ENCODE data around the gene DAAM1.

Gene DAAM1

DNA sequence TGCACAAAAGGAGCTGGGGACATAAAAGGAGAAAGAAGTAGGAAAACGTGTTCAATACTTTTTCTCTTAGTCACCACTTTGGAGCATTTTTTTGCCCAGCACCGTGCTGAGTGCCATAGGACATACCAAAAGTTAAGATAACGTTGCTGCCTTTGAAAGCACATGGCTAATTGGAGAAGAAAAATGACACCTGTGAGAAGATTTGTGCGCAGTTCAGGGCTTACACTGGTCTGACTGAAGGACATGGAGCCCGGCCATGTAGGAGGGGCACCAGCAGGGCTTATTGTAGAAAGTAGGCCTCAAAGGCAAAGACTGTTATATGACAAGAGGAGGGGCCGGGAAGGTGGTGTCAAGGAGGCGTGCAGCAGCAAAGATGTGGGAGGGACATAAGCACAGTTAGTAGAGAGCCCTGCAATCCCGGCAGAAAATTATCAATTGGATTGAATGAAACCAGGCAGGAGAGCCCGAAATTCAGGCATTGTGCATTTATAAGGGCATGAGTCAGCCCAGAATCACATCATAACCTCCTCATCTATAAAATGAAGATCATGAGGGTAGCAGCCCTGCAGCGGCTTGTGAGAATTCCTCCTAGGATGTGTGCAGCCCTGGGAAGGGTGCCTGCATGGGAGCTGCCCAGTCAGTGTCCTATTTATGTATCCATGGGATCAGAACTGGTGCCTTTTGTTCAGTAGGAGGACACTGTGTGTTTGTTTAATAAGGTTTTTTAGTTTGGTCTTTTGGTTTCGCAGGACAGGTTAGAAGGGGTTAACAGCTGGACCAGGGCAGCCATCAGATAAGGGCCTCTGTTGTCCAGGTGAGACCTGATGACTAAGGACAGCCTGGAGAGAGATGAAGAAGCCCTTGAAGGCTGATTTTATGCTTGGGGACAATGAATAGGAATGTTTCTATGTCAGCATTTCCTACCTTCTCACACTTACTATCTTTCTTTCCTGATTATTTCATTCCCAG is 154.3 kb downstream of the DAAM1 start:
- Histone ChIP-seq H3K9me3 (ENCODE audit: control insufficient read depth, low read length) (no peaks in the 10 kb centered on the region), H3K4me1 (ENCODE audit: control insufficient read depth, insufficient read depth, low read length) (no peaks in the 10 kb centered on the region), H3K9ac (ENCODE audit: low read length) (no peak overlapping the region), H3K36me3 (ENCODE audit: control insufficient read depth, insufficient read depth, low read length) (peaks cover under 1% of the 10 kb centered on the region), H3K27me3 (ENCODE audit: control insufficient read depth, insufficient read depth, low read length) (no peaks in the 10 kb centered on the region), H3K4me3 (ENCODE audit: low read length) (no peak overlapping the region)

DNA sequence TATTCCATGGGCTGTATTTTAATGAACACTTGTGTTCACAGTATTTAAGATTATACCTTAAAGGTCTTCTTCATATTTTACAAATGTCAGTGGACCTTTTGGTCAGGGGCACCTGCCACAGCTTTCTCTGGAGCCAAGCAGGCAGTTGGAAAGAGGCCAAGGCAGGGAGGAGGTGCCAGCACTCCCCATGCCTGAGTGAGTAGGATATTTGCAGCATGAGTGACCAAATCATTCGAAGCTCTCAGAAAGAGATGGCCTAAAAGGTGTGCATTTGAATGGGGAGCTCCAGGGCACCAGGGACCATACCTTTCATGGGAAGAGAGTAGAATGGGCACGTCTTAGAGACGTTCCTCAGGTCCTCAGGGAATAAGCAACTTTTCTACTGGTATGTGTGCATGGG is 155.1 kb downstream of the DAAM1 start:
- no peaks in the 10 kb centered on the region for H3K9me3 ChIP-seq (ENCODE audit: control insufficient read depth, low read length)
- no peak overlapping the region for H3K9ac ChIP-seq (ENCODE audit: low read length)
- H3K4me3 ChIP-seq (ENCODE audit: low read length), result no peak overlapping the region
- no peaks in the 10 kb centered on the region for H3K27me3 ChIP-seq (ENCODE audit: control insufficient read depth, insufficient read depth, low read length)
- no peaks in the 10 kb centered on the region for H3K4me1 ChIP-seq (ENCODE audit: control insufficient read depth, insufficient read depth, low read length)
- peaks cover 6% of the 10 kb centered on the region for H3K36me3 ChIP-seq (ENCODE audit: control insufficient read depth, insufficient read depth, low read length)

DNA sequence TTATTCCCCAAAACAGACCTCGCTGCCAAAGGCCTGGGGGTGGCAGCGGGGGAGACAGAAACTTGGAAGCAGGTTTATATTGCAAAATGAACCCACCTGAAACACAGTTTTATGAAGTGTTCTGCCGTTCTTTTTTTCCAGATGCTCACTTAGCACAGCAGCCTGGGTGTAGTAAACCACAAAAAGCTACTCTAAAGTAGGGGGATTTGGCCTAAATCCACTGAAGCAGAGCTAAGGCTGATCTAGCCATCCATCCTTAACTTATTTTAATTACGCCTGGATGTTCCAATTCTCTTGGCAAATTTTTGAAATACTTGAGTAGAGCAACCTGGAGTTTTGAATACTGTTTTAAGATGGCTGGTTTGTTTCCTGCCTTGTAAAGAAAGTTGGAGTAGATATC is 155.5 kb downstream of the DAAM1 start:
- Histone ChIP-seq H3K9me3 (ENCODE audit: control insufficient read depth, low read length) (no peaks in the 10 kb centered on the region), H3K4me3 (ENCODE audit: low read length) (no peak overlapping the region), H3K27me3 (ENCODE audit: control insufficient read depth, insufficient read depth, low read length) (no peaks in the 10 kb centered on the region), H3K4me1 (ENCODE audit: control insufficient read depth, insufficient read depth, low read length) (no peaks in the 10 kb centered on the region), H3K36me3 (ENCODE audit: control insufficient read depth, insufficient read depth, low read length) (peaks cover 6% of the 10 kb centered on the region), H3K9ac (ENCODE audit: low read length) (no peak overlapping the region)

DNA sequence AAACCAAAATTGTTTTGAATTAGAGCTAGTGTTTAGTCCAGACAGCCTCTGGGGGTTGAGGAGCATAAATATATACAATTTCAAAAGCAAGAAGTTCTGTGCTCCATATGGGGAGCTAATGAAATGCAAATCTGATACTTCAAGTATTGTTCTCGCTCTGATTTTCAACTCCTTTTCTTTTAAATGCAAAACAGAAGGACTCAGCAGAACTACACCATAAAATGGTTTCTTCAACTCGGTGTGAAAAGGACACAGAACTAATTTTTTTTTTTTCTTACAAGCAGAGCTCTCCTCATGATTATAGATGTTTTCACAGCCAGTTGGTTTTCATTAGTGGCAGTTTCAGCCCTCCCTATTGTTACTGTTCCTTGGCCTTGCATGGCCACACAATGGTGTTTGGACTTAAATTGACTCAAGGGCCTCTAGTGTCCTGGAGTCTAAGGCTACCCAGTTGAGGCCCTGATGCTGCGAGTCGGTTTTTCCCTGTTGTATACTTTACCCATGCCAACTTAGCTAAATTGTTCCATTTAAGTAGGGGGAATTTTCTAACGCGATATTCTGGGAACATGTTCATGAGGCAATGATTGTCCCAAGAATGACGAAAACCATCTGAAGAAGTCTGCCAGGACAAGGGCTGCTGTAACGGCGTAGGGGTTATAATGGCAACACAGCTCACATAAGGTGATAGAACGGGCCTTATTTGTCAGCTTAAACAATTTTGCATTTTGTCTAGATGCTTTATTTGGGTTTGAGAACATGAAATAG is 156.4 kb downstream of the DAAM1 start:
- H3K9ac ChIP-seq (ENCODE audit: low read length), result no peak overlapping the region
- H3K4me3 ChIP-seq (ENCODE audit: low read length), result no peak overlapping the region
- H3K27me3 ChIP-seq (ENCODE audit: control insufficient read depth, insufficient read depth, low read length), result no peaks in the 10 kb centered on the region
- H3K36me3 ChIP-seq (ENCODE audit: control insufficient read depth, insufficient read depth, low read length), result peaks cover 6% of the 10 kb centered on the region
- no peaks in the 10 kb centered on the region for H3K9me3 ChIP-seq (ENCODE audit: control insufficient read depth, low read length)
- H3K4me1 ChIP-seq (ENCODE audit: control insufficient read depth, insufficient read depth, low read length), result no peaks in the 10 kb centered on the region

DNA sequence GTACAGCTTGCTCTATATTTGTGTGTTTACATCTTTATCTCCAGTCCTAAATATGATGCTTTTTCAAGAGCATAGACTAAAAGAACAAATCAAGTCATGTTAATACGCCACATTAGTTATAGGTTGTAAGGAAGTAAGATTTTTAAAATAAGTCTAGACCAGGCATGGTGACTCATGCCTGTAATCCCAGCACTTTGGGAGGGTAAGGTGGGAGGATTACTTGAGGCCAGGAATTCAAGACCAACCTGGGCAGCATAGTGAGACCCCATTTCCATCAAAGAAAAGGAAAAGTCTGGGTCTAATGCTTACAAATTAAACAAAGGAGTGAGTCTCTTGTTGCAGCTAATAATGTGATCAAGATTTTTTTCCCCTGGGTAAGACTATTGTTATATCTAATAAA is 157.9 kb downstream of the DAAM1 start:
- Histone ChIP-seq H3K9me3 (ENCODE audit: control insufficient read depth, low read length) (no peaks in the 10 kb centered on the region), H3K4me1 (ENCODE audit: control insufficient read depth, insufficient read depth, low read length) (no peaks in the 10 kb centered on the region)

DNA sequence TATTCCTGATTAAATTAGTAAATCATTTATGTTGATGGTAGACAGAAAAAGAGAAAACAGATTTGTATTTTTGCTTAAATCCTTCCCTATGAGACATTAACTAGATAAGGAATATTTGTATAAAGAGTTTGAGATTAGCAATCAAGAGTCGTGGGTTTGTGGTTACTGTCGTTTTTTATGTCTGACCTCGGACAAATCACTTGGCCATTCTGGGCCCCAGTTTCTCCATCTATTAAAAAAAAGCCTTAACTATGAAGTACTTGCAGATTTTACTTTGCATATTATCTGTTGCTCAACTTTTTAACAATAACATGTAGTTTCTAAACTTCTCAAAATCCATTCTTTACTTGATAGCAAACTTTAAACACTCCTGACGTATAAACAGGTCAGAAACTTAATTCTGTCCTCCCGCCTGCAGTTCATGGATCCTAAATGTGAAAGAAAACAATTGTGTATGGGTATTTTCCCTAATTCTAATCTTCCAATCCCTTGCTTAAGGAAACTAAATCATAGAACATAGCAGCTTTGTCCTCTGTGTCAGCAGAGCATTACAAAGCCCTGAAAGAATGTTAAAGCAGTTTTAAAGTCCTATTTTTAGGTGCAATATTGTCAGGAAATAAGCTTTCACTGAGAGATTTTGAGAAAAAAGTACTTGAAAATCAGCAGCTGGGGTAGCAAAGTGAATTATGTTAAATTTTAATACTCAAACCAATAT is 158.5 kb downstream of the DAAM1 start:
- Histone ChIP-seq H3K4me1 (ENCODE audit: control insufficient read depth, insufficient read depth, low read length) (no peaks in the 10 kb centered on the region), H3K4me3 (ENCODE audit: low read length) (no peak overlapping the region), H3K9me3 (ENCODE audit: control insufficient read depth, low read length) (no peaks in the 10 kb centered on the region), H3K27me3 (ENCODE audit: control insufficient read depth, insufficient read depth, low read length) (no peaks in the 10 kb centered on the region), H3K36me3 (ENCODE audit: control insufficient read depth, insufficient read depth, low read length) (peaks cover 6% of the 10 kb centered on the region), H3K9ac (ENCODE audit: low read length) (no peak overlapping the region)

More for the DNA sequence above, 157.9 kb downstream of the DAAM1 start:
- Histone ChIP-seq H3K27me3 (ENCODE audit: control insufficient read depth, insufficient read depth, low read length) (no peaks in the 10 kb centered on the region), H3K36me3 (ENCODE audit: control insufficient read depth, insufficient read depth, low read length) (peaks cover 6% of the 10 kb centered on the region), H3K9ac (ENCODE audit: low read length) (no peak overlapping the region), H3K4me3 (ENCODE audit: low read length) (no peak overlapping the region)

DNA sequence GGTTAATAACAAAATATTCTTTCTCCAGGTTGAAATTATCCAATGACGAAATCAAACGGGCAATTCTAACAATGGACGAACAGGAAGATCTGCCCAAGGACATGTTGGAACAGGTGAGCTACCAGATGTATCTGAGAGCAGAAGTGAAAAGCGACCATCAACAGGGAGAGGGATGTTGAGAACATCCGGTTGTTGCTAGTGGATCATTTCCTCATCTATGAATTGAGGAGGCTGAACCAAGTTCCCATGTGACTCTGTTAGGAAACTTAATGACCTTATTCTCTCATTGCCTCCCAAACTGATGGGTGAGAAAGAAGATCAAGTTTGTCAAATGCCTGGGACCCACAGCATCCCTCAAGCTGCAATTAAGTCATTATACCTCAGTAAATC is 159.0 kb downstream of the DAAM1 start:
- Histone ChIP-seq H3K9me3 (ENCODE audit: control insufficient read depth, low read length) (no peaks in the 10 kb centered on the region), H3K4me1 (ENCODE audit: control insufficient read depth, insufficient read depth, low read length) (no peaks in the 10 kb centered on the region), H3K36me3 (ENCODE audit: control insufficient read depth, insufficient read depth, low read length) (peaks cover 6% of the 10 kb centered on the region), H3K4me3 (ENCODE audit: low read length) (no peak overlapping the region), H3K27me3 (ENCODE audit: control insufficient read depth, insufficient read depth, low read length) (no peaks in the 10 kb centered on the region), H3K9ac (ENCODE audit: low read length) (no peak overlapping the region)

DNA sequence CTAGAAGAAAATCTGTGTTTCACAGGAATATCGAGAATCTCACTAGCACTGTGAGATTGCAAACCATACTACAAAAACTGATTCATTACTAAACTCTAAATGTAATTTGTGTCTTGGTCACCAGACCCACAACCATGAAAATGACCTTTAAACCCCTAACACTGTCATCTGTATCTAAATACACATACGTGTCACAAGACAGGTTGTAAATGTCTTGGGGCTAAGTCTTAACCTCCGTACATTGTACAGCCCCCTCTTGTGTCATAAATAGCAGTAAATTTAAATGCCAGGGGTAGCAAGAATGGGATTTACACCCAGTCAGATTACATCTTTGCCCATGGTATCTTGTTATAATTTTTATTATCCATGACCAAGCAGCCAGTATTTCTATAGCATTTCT is 159.4 kb downstream of the DAAM1 start:
- no peaks in the 10 kb centered on the region for H3K27me3 ChIP-seq (ENCODE audit: control insufficient read depth, insufficient read depth, low read length)
- no peak overlapping the region for H3K4me3 ChIP-seq (ENCODE audit: low read length)
- H3K9me3 ChIP-seq (ENCODE audit: control insufficient read depth, low read length), result no peaks in the 10 kb centered on the region
- peaks cover 6% of the 10 kb centered on the region for H3K36me3 ChIP-seq (ENCODE audit: control insufficient read depth, insufficient read depth, low read length)
- no peaks in the 10 kb centered on the region for H3K4me1 ChIP-seq (ENCODE audit: control insufficient read depth, insufficient read depth, low read length)
- no peak overlapping the region for H3K9ac ChIP-seq (ENCODE audit: low read length)

DNA sequence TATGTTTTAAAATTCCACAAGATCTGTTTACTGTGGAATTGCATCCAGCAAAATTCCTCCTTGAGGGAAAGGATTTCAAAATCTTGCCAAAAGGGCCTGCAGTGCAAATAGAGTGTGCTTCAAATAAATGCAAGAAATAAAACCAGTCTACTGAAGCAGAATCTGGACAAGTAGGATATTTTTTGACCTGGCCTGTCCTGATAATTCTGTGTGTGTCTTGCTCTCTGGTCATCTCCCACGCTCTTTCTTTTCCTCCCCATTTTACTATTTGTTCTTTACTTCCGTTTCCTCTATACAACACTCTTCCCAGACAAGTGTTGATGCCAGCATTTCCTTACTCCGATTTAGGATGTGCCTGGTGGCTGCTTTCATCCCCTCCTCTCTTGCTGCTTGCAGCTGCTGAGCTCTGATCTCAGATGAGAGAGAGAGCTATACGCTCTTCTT is 160.8 kb downstream of the DAAM1 start:
- H3K4me3 ChIP-seq (ENCODE audit: low read length), result no peak overlapping the region
- no peaks in the 10 kb centered on the region for H3K9me3 ChIP-seq (ENCODE audit: control insufficient read depth, low read length)
- H3K27me3 ChIP-seq (ENCODE audit: control insufficient read depth, insufficient read depth, low read length), result no peaks in the 10 kb centered on the region
- H3K9ac ChIP-seq (ENCODE audit: low read length), result no peak overlapping the region
- H3K36me3 ChIP-seq (ENCODE audit: control insufficient read depth, insufficient read depth, low read length), result peaks cover 6% of the 10 kb centered on the region
- H3K4me1 ChIP-seq (ENCODE audit: control insufficient read depth, insufficient read depth, low read length), result no peaks in the 10 kb centered on the region

DNA sequence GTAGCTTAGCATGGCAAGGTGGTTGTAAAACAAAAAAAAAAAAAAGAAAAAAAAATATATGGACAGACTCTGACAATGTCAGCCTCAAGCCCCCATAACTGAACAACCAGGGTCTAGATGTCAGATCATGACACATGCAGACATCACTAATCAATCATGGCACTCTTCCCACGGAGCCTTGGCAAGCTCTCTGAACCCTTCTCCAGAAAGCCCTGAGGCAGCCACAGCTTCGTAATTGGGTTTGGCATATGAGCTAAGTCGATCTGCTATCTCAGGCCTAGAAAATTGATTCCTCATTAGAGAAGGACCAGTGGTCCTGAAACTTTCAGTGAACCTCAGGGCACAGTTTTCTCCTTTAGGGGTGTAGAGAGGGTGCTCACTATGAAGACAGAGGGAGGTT is 164.5 kb downstream of the DAAM1 start:
- Histone ChIP-seq H3K9ac (ENCODE audit: low read length) (no peak overlapping the region), H3K27me3 (ENCODE audit: control insufficient read depth, insufficient read depth, low read length) (no peaks in the 10 kb centered on the region), H3K9me3 (ENCODE audit: control insufficient read depth, low read length) (no peaks in the 10 kb centered on the region), H3K4me3 (ENCODE audit: low read length) (no peak overlapping the region), H3K36me3 (ENCODE audit: control insufficient read depth, insufficient read depth, low read length) (peaks cover 5% of the 10 kb centered on the region), H3K4me1 (ENCODE audit: control insufficient read depth, insufficient read depth, low read length) (peaks cover under 1% of the 10 kb centered on the region)

DNA sequence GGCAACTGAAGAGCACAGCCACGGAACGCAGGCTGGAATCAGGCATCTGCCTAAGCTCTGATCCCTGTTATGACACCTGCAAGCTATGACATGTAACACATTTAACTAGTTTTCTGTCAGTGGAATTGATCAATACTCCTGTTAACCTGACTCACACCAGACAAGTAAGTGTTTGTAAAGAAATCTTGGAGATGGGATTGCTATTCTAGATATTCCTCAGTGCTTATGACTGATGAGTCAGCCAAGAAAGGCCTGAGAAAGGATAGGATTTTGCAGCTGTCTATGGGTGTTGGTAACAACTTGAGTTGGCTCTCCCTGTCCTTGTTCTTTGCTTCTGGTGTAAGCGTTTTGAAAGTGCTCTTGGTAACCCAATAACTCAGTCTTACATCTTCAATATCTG is 166.2 kb downstream of the DAAM1 start:
- H3K36me3 ChIP-seq (ENCODE audit: control insufficient read depth, insufficient read depth, low read length), result no peaks in the 10 kb centered on the region
- no peaks in the 10 kb centered on the region for H3K27me3 ChIP-seq (ENCODE audit: control insufficient read depth, insufficient read depth, low read length)
- no peak overlapping the region for H3K9ac ChIP-seq (ENCODE audit: low read length)
- H3K4me1 ChIP-seq (ENCODE audit: control insufficient read depth, insufficient read depth, low read length), result peaks cover 5% of the 10 kb centered on the region
- no peaks in the 10 kb centered on the region for H3K9me3 ChIP-seq (ENCODE audit: control insufficient read depth, low read length)
- no peak overlapping the region for H3K4me3 ChIP-seq (ENCODE audit: low read length)

DNA sequence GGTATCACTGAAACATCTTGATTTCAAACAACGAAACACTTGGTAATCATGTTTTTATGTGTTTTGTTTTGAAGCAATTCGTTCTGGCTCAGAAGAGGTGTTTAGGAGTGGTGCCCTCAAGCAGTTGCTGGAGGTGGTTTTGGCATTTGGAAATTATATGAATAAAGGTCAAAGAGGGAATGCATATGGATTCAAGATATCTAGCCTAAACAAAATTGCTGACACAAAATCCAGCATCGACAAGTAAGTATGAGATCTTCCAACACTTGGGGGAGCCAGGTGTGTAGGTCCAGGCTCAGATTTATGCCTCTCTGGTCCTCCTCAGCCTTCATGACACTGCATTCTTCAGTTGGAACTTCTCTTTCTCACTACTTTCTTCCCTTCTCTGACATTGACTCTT is 166.6 kb downstream of the DAAM1 start:
- H3K9me3 ChIP-seq (ENCODE audit: control insufficient read depth, low read length), result no peaks in the 10 kb centered on the region
- no peak overlapping the region for H3K9ac ChIP-seq (ENCODE audit: low read length)
- H3K36me3 ChIP-seq (ENCODE audit: control insufficient read depth, insufficient read depth, low read length), result no peaks in the 10 kb centered on the region
- peaks cover 5% of the 10 kb centered on the region for H3K4me1 ChIP-seq (ENCODE audit: control insufficient read depth, insufficient read depth, low read length)
- H3K4me3 ChIP-seq (ENCODE audit: low read length), result no peak overlapping the region
- no peaks in the 10 kb centered on the region for H3K27me3 ChIP-seq (ENCODE audit: control insufficient read depth, insufficient read depth, low read length)
